K562 (cell line): ENCODE measurements around the gene ERBB4. TPM values are rescaled to one million over a fixed set of nuclear protein-coding genes. Genes with fewer than 3 reads are reported as not detected.

Experiments
- ATAC-seq: fragments of 200-7000 bp; cut with Tn5 transposase; 3 replicates; pipeline ENCODE4 v1.9.1; 2020; ENCODE audit warnings: moderate library complexity
- BruUV-seq: library from RNA; stranded (reverse); fragments of 400-500 nt; replicated peaks from 2 replicates; lab custom pipeline; 2021; lab: Mats Ljungman, UMichigan
- CTCF ChIA-PET: fragments of 300-600 bp; formaldehyde crosslinking; extraction: SDS; loops from one replicate; lab custom pipeline; 2021; ENCODE audit warnings: low intra/inter-chr PET ratio; lab: Yijun Ruan, JAX
- POLR2A ChIA-PET: fragments of 300-600, 350-650 bp; sonication (Branson Sonifier 250); formaldehyde crosslinking; extraction: SDS; loops from one replicate; lab custom pipeline; 2021; ENCODE audit warnings: antibody characterized with exemption, inconsistent platforms; lab: Yijun Ruan, JAX
- DNase-seq, 4 experiments: peaks; one replicate each; pipeline versions ENCODE4 v3.0.0 to v3.0.0-alpha.2; 2011 to 2018; ENCODE audit warnings: low spot score in 3 of 4, mixed read lengths in 3 of 4; ENCODE audit errors: extremely low read depth in 1 of 4
- FAIRE-seq: peaks from 2 replicates; lab custom pipeline; 2011; peaks lifted over from hg19 to GRCh38; lab: Jason Lieb, UNC
- H2AFZ ChIP-seq: 2 replicates; pipeline ENCODE4 v1.6.0; 2011; ENCODE audit warnings: low read depth, low read length, control low read depth, inconsistent platforms
- H3K27ac ChIP-seq: fragments of 200-600 bp; 3 replicates; pipeline ENCODE4 v1.8.0; 2011; ENCODE audit warnings: low read depth, mild to moderate bottlenecking, control low read depth, inconsistent platforms, low read length, moderate library complexity, mixed read lengths; ENCODE audit errors: extremely low read depth
- H3K27me3 ChIP-seq, 2 experiments: fragments of 300-600 bp in 1 of 2; 2 replicates in 1 of 2; 3 replicates in 1 of 2; pipeline versions ENCODE4 v1.6.0 to v1.8.0; 2011; ENCODE audit warnings: inconsistent platforms in 2 of 2, low read length in 2 of 2, mild to moderate bottlenecking in 1 of 2, mixed read lengths in 1 of 2, moderate library complexity in 1 of 2; ENCODE audit not compliant: control insufficient read depth in 2 of 2, insufficient read depth in 2 of 2
- H3K36me3 ChIP-seq: fragments of 300-600 bp; 3 replicates; pipeline ENCODE4 v1.8.0; 2011; ENCODE audit warnings: mild to moderate bottlenecking, low read length, inconsistent platforms; ENCODE audit not compliant: control insufficient read depth, insufficient read depth
- H3K4me1 ChIP-seq, 2 experiments: fragments of 200-600 bp in 1 of 2; replicated peaks in 1 of 2; 2 replicates in 1 of 2; 3 replicates in 1 of 2; pipeline versions ENCODE4 v1.5.1 to v1.8.0; 2011; ENCODE audit warnings: inconsistent platforms in 2 of 2, low read length in 2 of 2, mild to moderate bottlenecking in 1 of 2, mixed read lengths in 1 of 2, moderate library complexity in 1 of 2; ENCODE audit not compliant: control insufficient read depth in 2 of 2, insufficient read depth in 2 of 2
- H3K4me2 ChIP-seq: 2 replicates; pipeline ENCODE4 v1.6.1; 2011; ENCODE audit warnings: low read length, control low read depth, inconsistent platforms, mixed read lengths; ENCODE audit not compliant: insufficient read depth
- H3K4me3 ChIP-seq: fragments of 200-600 bp; sonication (generic), shearing (Covaris generic); 2 replicates; pipeline ENCODE4 v1.5.1; 2016; ENCODE audit warnings: control low read depth, inconsistent platforms
- H3K79me2 ChIP-seq: fragments of 200-600 bp; 3 replicates; pipeline ENCODE4 v1.8.0; 2011; ENCODE audit warnings: low read length, inconsistent platforms; ENCODE audit not compliant: control insufficient read depth, insufficient read depth
- H3K9ac ChIP-seq, 2 experiments: 2 replicates each; pipeline versions ENCODE4 v1.6.0 to v1.6.1; 2011; ENCODE audit warnings: low read depth in 2 of 2, low read length in 2 of 2, control low read depth in 1 of 2, inconsistent platforms in 1 of 2, mild to moderate bottlenecking in 1 of 2, mixed read lengths in 1 of 2; ENCODE audit not compliant: insufficient read depth in 1 of 2
- H3K9me1 ChIP-seq: one replicate; pipeline ENCODE4 v1.6.0; 2011; ENCODE audit warnings: inconsistent platforms, mild to moderate bottlenecking, low read length, moderate library complexity; ENCODE audit not compliant: control insufficient read depth, insufficient read depth
- H3K9me3 ChIP-seq: replicated peaks from 2 replicates; pipeline ENCODE4 v1.5.1; 2011; ENCODE audit warnings: low read depth, low read length, inconsistent platforms; ENCODE audit not compliant: control insufficient read depth, insufficient read depth
- H4K20me1 ChIP-seq: replicated peaks from 2 replicates; pipeline ENCODE4 v1.6.1; 2011; ENCODE audit warnings: low read length, inconsistent platforms, mixed read lengths; ENCODE audit not compliant: control insufficient read depth, insufficient read depth
- CSDE1 ChIP-seq, 2 experiments: fragments of 450-650 bp; IDR thresholded peaks; 2 replicates each; pipeline ENCODE4 v1.6.1; 2016; ENCODE audit warnings: mild to moderate bottlenecking in 1 of 2
- GABPB1 ChIP-seq: sonication (generic); formaldehyde crosslinking; IDR thresholded peaks from 2 replicates; pipeline ENCODE4 v1.8.0; 2022; ENCODE audit warnings: mild to moderate bottlenecking, missing genetic modification reagents
- KDM5B ChIP-seq: fragments of 200-600 bp; sonication (generic); IDR thresholded peaks from 2 replicates; pipeline ENCODE4 v1.6.1; 2012; ENCODE audit warnings: low read depth, mild to moderate bottlenecking, moderate library complexity, low read length, control low read depth, inconsistent platforms; ENCODE audit not compliant: insufficient replicate concordance
- NCOR1 ChIP-seq: fragments of 450-650 bp; IDR thresholded peaks from 2 replicates; pipeline ENCODE4 v1.6.1; 2016; ENCODE audit warnings: mild to moderate bottlenecking, moderate library complexity
- NR1H2 ChIP-seq: sonication (generic); formaldehyde crosslinking; IDR thresholded peaks from 2 replicates; pipeline ENCODE4 v1.4.0; 2020; ENCODE audit warnings: mild to moderate bottlenecking, missing genetic modification reagents
- SP1 ChIP-seq: sonication (generic); formaldehyde crosslinking; IDR thresholded peaks from 2 replicates; pipeline ENCODE4 v1.8.1; 2022; ENCODE audit warnings: mild to moderate bottlenecking, missing genetic modification reagents
- SRSF7 ChIP-seq: fragments of 200-400 bp; formaldehyde crosslinking; optimal IDR thresholded peaks from 2 replicates; pipeline ENCODE3; 2017; ENCODE audit warnings: mild to moderate bottlenecking, low read depth, low read length
- STAG1 ChIP-seq: sonication (generic); formaldehyde crosslinking; IDR thresholded peaks from 2 replicates; pipeline ENCODE4 v1.5.0; 2020; ENCODE audit warnings: missing genetic modification reagents, borderline replicate concordance
- XRCC4 ChIP-seq: IDR thresholded peaks from one replicate; pipeline ENCODE4 v1.6.1; 2011; ENCODE audit not compliant: insufficient read depth, insufficient read length; ENCODE audit errors: extremely low read depth
- ZFPM2 ChIP-seq: fragments of 250-450 bp; sonication (Bioruptor Pico); IDR thresholded peaks from 2 replicates; pipeline ENCODE4 v1.5.1; 2022; ENCODE audit warnings: mild to moderate bottlenecking
- ZNF175 ChIP-seq: fragments of 200-800 bp; sonication (Bioruptor generic); IDR thresholded peaks from 2 replicates; pipeline ENCODE4 v1.6.1; 2016; ENCODE audit warnings: low read depth, mild to moderate bottlenecking, missing genetic modification characterization, missing compliant biosample characterization
- WGBS: fragments of 100-300 bp; shearing (Covaris generic); methylation state at CpG from one replicate; pipeline ENCODE4 v1.1.6; 2016; ENCODE audit warnings: low coverage, mixed read lengths; ENCODE audit not compliant: insufficient coverage; ENCODE audit errors: missing lambda C conversion rate; 5-methylcytosine and 5-hydroxymethylcytosine counted together
- in situ Hi-C: fragments of 300-500 bp; cut with MboI; formaldehyde crosslinking; loops from 4 replicates; pipeline ENCODE4 v1.15.0; 2018; ENCODE audit warnings: inconsistent platforms, mixed read lengths
- intact Hi-C: fragments of 100-400 bp; cut with micrococcal nuclease; formaldehyde crosslinking; loops from 2 replicates; pipeline ENCODE4 v1.14.2; 2022
- polyA plus RNA-seq, 8 experiments: library from polyadenylated mRNA; depleted of rRNA in 4 of 8; stranded (reverse) in 5 of 8; unstranded in 3 of 8; fragments of >200 nt; fragmentation: Nextera tagmentation in 2 of 8; fragmentation: Illumina TruSeq in 1 of 8; extraction: Ambion mirVana in 2 of 8; extraction: Trizol in 1 of 8; gene quantifications; 2 replicates each; pipeline versions ENCODE4 v1.2.1 to v1.2.3, GENCODE V29; 2011 to 2014; ENCODE audit warnings: inconsistent platforms in 1 of 8, missing spikeins in 1 of 8
- total RNA-seq, 7 experiments: library from RNA; depleted of rRNA in 6 of 7; stranded (reverse); fragments of >200 nt in 6 of 7; fragmentation: Illumina TruSeq in 2 of 7; extraction: Trizol in 2 of 7; gene quantifications; 2 replicates each; pipeline versions ENCODE4 v1.2.1 to v1.2.3, GENCODE V29; 2011 to 2021; ENCODE audit warnings: low replicate concordance in 1 of 7
- TF ChIP-seq, protein P1 (sequence below): fragments of 250-450 bp; sonication (Bioruptor Pico); IDR thresholded peaks from 2 replicates; pipeline ENCODE4 v1.5.1; 2021; ENCODE audit warnings: mild to moderate bottlenecking
- TF ChIP-seq, protein P2 (sequence below): fragments of 250-450 bp; sonication (Bioruptor Pico); IDR thresholded peaks from 2 replicates; pipeline ENCODE4 v1.5.0; 2020; ENCODE audit warnings: mild to moderate bottlenecking
- TF ChIP-seq, protein P3 (sequence below): IDR thresholded peaks from 2 replicates; pipeline ENCODE4 v1.6.1; 2016; ENCODE audit warnings: missing genetic modification characterization, missing compliant biosample characterization
- TF ChIP-seq, protein P4 (sequence below): fragments of 450-650 bp; IDR thresholded peaks from 2 replicates; pipeline ENCODE4 v1.6.1; 2017; ENCODE audit warnings: mild to moderate bottlenecking, moderate library complexity

ERBB4 gene
- total and polyA plus RNA-seq, 9 of the 15 experiments (the other 6 are each of a cell fraction or from before 2014, with no cell fraction given): not detected

DNA sequence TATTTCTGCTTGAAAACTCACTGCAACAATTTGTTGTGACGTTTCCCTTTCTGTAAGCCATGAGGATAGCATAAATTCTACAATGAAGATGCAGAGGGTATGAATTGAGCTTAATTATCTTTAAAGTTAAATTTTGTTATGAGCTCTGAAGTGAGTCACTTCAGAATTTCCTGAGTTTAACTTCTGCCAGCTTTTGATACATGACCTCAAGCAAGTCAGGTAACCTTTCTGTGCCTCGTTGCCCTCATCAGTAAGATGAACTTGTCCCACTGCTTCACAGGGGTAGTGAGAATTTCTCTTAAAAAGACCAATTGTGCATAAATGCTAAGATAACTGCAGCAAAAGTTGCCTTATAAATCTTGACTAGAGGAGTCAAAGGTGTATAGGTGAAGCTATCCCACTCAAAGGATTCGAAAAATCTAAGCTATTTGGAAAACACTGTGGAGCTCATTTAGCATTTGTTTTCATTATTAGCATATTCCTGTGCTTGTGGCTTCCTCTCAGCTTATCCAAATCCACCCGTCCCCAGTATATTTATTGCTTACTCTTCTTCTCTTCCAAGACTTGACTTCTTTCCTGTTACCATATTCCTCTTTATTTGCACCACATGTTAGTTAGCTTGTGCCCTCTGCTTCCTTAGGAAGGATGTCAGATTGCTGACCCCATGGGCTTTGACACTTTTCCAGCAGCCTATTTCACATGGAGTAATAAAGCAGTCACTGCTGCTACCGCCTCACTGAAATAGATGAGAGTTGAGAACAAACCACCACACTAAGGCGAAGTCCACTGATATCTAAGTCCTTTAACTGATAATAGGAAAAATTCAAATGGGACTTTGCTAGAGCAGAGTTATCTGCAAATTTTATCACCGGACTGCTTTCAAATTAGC lies 428.6 kb downstream of the ERBB4 start (continued):
- TF ChIP-seq, protein P1, sequence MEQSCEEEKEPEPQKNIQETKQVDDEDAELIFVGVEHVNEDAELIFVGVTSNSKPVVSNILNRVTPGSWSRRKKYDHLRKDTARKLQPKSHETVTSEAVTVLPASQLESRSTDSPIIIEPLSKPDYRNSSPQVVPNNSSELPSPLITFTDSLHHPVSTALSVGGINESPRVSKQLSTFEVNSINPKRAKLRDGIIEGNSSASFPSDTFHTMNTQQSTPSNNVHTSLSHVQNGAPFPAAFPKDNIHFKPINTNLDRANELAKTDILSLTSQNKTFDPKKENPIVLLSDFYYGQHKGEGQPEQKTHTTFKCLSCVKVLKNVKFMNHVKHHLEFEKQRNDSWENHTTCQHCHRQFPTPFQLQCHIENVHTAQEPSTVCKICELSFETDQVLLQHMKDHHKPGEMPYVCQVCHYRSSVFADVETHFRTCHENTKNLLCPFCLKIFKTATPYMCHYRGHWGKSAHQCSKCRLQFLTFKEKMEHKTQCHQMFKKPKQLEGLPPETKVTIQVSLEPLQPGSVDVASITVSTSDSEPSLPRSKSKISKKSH (CRISPR knock-in tag): no peak
- TF ChIP-seq SRSF7 (no peak), ZNF175 (CRISPR knock-in tag) (no peak)

DNA sequence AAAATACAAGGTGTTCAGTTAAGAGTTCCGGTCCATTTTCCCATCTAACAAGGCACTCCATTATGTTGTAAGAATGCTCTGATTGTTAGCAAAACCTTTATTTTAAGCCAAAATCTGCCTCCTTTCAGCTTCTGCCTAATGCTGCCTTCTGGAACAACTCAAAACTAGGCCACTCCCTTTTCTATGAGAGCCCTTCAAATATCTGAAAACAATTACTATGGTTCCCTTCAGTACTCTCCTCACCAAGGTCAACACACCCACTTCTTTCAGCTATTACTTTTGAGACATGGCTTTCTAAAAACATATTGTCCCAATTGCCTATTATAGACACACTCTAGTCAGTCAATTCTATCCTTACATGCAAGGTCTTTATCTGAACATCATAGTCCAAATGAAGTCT lies 429.4 kb downstream of the ERBB4 start:
- H3K27me3 ChIP-seq: no peaks in the 10 kb centered on the region
- no peak for DNase-seq
- no peaks in the 10 kb centered on the region for H3K4me1 ChIP-seq
- BruUV-seq: no TSS peak
- no peak overlapping the region for H2AFZ ChIP-seq
- no peaks in the 10 kb centered on the region for H3K79me2 ChIP-seq
- no peaks in the 10 kb centered on the region for H4K20me1 ChIP-seq
- CTCF ChIA-PET: no interaction called here
- WGBS: 0% methylated on average over 1 of the region's 1 CpG
- intact Hi-C loops (no loop called here), in situ Hi-C loops (no loop called here)
- FAIRE-seq: no peak
- H3K36me3 ChIP-seq: no peaks in the 10 kb centered on the region
- no peak for ATAC-seq
- no peak overlapping the region for H3K27ac ChIP-seq
- no peak overlapping the region for H3K4me2 ChIP-seq
- H3K9me3 ChIP-seq: no peaks in the 10 kb centered on the region
- no peak overlapping the region for H3K4me3 ChIP-seq
- no peak overlapping the region for H3K9ac ChIP-seq
- H3K9me1 ChIP-seq: no peaks in the 10 kb centered on the region
- POLR2A ChIA-PET: no interaction called here
- TF ChIP-seq SP1 (CRISPR knock-in tag) (no peak), XRCC4 (no peak), KDM5B (no peak), STAG1 (CRISPR knock-in tag) (no peak), ZFPM2 (no peak), NCOR1 (no peak), CSDE1 (IDR thresholded peaks at IDR 0.05) (no peak), NR1H2 (CRISPR knock-in tag) (no peak), GABPB1 (CRISPR knock-in tag) (no peak)
- TF ChIP-seq, protein P2, sequence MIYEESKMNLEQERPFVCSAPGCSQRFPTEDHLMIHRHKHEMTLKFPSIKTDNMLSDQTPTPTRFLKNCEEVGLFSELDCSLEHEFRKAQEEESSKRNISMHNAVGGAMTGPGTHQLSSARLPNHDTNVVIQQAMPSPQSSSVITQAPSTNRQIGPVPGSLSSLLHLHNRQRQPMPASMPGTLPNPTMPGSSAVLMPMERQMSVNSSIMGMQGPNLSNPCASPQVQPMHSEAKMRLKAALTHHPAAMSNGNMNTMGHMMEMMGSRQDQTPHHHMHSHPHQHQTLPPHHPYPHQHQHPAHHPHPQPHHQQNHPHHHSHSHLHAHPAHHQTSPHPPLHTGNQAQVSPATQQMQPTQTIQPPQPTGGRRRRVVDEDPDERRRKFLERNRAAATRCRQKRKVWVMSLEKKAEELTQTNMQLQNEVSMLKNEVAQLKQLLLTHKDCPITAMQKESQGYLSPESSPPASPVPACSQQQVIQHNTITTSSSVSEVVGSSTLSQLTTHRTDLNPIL: no peak
- TF ChIP-seq, protein P3, sequence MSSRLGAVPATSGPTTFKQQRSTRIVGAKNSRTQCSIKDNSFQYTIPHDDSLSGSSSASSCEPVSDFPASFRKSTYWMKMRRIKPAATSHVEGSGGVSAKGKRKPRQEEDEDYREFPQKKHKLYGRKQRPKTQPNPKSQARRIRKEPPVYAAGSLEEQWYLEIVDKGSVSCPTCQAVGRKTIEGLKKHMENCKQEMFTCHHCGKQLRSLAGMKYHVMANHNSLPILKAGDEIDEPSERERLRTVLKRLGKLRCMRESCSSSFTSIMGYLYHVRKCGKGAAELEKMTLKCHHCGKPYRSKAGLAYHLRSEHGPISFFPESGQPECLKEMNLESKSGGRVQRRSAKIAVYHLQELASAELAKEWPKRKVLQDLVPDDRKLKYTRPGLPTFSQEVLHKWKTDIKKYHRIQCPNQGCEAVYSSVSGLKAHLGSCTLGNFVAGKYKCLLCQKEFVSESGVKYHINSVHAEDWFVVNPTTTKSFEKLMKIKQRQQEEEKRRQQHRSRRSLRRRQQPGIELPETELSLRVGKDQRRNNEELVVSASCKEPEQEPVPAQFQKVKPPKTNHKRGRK (tag): no peak
- TF ChIP-seq, protein P4, sequence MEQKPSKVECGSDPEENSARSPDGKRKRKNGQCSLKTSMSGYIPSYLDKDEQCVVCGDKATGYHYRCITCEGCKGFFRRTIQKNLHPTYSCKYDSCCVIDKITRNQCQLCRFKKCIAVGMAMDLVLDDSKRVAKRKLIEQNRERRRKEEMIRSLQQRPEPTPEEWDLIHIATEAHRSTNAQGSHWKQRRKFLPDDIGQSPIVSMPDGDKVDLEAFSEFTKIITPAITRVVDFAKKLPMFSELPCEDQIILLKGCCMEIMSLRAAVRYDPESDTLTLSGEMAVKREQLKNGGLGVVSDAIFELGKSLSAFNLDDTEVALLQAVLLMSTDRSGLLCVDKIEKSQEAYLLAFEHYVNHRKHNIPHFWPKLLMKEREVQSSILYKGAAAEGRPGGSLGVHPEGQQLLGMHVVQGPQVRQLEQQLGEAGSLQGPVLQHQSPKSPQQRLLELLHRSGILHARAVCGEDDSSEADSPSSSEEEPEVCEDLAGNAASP: no peak
